Upper lobe of left lung (tissue), 4 donors: ENCODE data around the gene GRK5.

ENCODE experiments used
- EP300 ChIP-seq, 4 donors: sonication (generic); formaldehyde crosslinking; IDR thresholded peaks; one replicate each; pipeline ENCODE4 v1.5.1; 2017; ENCODE audit warnings: antibody characterized with exemption in 4 of 4, control low read depth in 2 of 4
- POLR2A ChIP-seq, 4 donors: fragments of 450-650 bp; IDR thresholded peaks; one replicate each; pipeline ENCODE4 v1.5.1; 2016 to 2017; ENCODE audit warnings: antibody characterized with exemption in 4 of 4, mild to moderate bottlenecking in 2 of 4
- POLR2AphosphoS5 ChIP-seq, 2 donors: sonication (generic); formaldehyde crosslinking; IDR thresholded peaks; one replicate each; pipeline ENCODE4 v1.5.1; 2017; ENCODE audit warnings: antibody characterized with exemption in 2 of 2
- TF ChIP-seq, protein P1 (sequence below), 6 experiments: fragments of 450-650 bp in 4 of 6; fragments of 200-600 bp in 2 of 6; sonication (generic) in 2 of 6; IDR thresholded peaks; one replicate each; pipeline ENCODE4 v1.5.1; 2016 to 2019; ENCODE audit warnings: antibody characterized with exemption in 6 of 6

DNA sequence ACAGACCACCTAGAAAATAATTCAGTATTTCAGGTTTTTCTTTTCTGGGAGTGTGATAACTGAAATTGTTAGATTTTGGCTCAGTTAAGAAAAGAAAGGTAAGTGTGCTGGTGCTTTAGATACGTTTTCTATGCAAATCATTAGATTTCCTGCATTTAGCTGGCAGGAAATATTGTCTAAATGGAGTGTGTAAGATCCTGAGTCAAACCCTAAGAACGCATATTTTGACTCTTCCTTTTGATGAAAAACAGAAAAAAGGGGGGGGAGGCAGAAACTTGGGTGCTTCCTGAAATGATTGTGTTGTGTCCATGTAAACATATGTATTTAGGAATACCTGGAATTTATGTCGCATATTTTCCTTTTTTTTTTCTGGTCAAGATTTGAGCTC is 1.2 kb downstream of the GRK5 start:
- TF ChIP-seq, protein P1, sequence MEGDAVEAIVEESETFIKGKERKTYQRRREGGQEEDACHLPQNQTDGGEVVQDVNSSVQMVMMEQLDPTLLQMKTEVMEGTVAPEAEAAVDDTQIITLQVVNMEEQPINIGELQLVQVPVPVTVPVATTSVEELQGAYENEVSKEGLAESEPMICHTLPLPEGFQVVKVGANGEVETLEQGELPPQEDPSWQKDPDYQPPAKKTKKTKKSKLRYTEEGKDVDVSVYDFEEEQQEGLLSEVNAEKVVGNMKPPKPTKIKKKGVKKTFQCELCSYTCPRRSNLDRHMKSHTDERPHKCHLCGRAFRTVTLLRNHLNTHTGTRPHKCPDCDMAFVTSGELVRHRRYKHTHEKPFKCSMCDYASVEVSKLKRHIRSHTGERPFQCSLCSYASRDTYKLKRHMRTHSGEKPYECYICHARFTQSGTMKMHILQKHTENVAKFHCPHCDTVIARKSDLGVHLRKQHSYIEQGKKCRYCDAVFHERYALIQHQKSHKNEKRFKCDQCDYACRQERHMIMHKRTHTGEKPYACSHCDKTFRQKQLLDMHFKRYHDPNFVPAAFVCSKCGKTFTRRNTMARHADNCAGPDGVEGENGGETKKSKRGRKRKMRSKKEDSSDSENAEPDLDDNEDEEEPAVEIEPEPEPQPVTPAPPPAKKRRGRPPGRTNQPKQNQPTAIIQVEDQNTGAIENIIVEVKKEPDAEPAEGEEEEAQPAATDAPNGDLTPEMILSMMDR (IDR thresholded peaks at IDR 0.05): no peak
- no peak for TF ChIP-seq POLR2A (IDR thresholded peaks at IDR 0.05)
- TF ChIP-seq EP300 (IDR thresholded peaks at IDR 0.05): no peak
- TF ChIP-seq POLR2AphosphoS5 (IDR thresholded peaks at IDR 0.05): no peak
